Activated CD4-positive, CD25-positive, alpha-beta regulatory T cell treated with anti-CD3 and anti-CD28 coated beads, Interleukin-2, amount 50 U/mL, for 72 hours (primary cell): ENCODE measurements around the gene KRTAP3-1.

Experiments used
- DNase-seq: peaks from one replicate; pipeline ENCODE4 v3.0.0; 2021

Gene KRTAP3-1

GRCh38 chr17:40974366-40974765 is 34.6 kb downstream of the KRTAP3-1 start:
- DNase-seq = no peak

GRCh38 chr17:40967582-40967981 is 41.3 kb downstream of the KRTAP3-1 start:
- DNase-seq = no peak

GRCh38 chr17:40966848-40967247 is 42.1 kb downstream of the KRTAP3-1 start, which contains the start of gene KRT39:
TSS of gene KRT39 (minus strand) at chr17:40966948. CDS start at chr17:40966856, 92 bp downstream.
- no peak for DNase-seq

- DNase-seq = no peak
Observed at GRCh38 chr17:40963838-40964237, 45.1 kb downstream of the KRTAP3-1 start.

GRCh38 chr17:40962059-40962561 is 46.8 kb downstream of the KRTAP3-1 start:
- no peak for DNase-seq

GRCh38 chr17:40961591-40961990 is 47.3 kb downstream of the KRTAP3-1 start:
- no peak for DNase-seq

- no peak for DNase-seq
Observed at GRCh38 chr17:40960144-40960543, 48.8 kb downstream of the KRTAP3-1 start.
